H1 (cell line): ENCODE data around the gene RBM38. TPM values are rescaled to one million over a fixed set of nuclear protein-coding genes. Genes with fewer than 3 reads are reported as not detected.

Source experiments
- CTCF ChIA-PET: fragments of 300-600 bp; sonication (Branson Sonifier 250); formaldehyde crosslinking; loops from one replicate; lab custom pipeline; 2021; ENCODE audit not compliant: partially characterized antibody; lab: Charles Lee
- POLR2A ChIA-PET: fragments of 300-600 bp; sonication (Branson Sonifier 250); formaldehyde crosslinking; loops from one replicate; lab custom pipeline; 2021; ENCODE audit warnings: inconsistent platforms; ENCODE audit not compliant: partially characterized antibody; lab: Charles Lee
- DNase-seq, 2 experiments: peaks; one replicate each; pipeline versions ENCODE4 v3.0.0 to v3.0.0-alpha.2; 2010 to 2022; ENCODE audit warnings: low spot score in 2 of 2, low read depth in 1 of 2, mixed read lengths in 1 of 2
- FAIRE-seq: peaks from 2 replicates; lab custom pipeline; 2011; peaks lifted over from hg19 to GRCh38; lab: Jason Lieb, UNC
- H2AFZ ChIP-seq: 2 replicates; pipeline ENCODE4 v1.8.1; 2012; ENCODE audit warnings: low read length, inconsistent platforms
- H2AK5ac ChIP-seq: 2 replicates; pipeline ENCODE4 v1.6.1; 2013; ENCODE audit warnings: low read depth, low read length
- H2BK120ac ChIP-seq: replicated peaks from 2 replicates; pipeline ENCODE3; 2013; ENCODE audit warnings: low read depth, low read length, inconsistent platforms
- H2BK12ac ChIP-seq: 2 replicates; pipeline ENCODE4 v1.6.1; 2013; ENCODE audit warnings: low read depth, low read length
- H2BK15ac ChIP-seq: 2 replicates; pipeline ENCODE4 v1.6.1; 2013; ENCODE audit warnings: low read length
- H2BK20ac ChIP-seq: 2 replicates; pipeline ENCODE4 v1.6.1; 2013; ENCODE audit warnings: low read length
- H2BK5ac ChIP-seq: 2 replicates; pipeline ENCODE4 v1.6.1; 2013; ENCODE audit warnings: low read depth, low read length
- H3K14ac ChIP-seq: 2 replicates; pipeline ENCODE4 v1.6.1; 2013; ENCODE audit warnings: inconsistent platforms; ENCODE audit not compliant: insufficient read length
- H3K18ac ChIP-seq: 2 replicates; pipeline ENCODE4 v1.6.1; 2013; ENCODE audit warnings: low read length; ENCODE audit errors: extremely low read depth
- H3K23ac ChIP-seq: 2 replicates; pipeline ENCODE4 v1.6.1; 2013; ENCODE audit warnings: inconsistent platforms; ENCODE audit not compliant: insufficient read length
- H3K23me2 ChIP-seq: 2 replicates; pipeline ENCODE4 v1.6.1; 2013; ENCODE audit warnings: low read depth, low read length
- H3K27ac ChIP-seq: 2 replicates; pipeline ENCODE4 v1.6.1; 2011; ENCODE audit warnings: low read depth, low read length, inconsistent platforms
- H3K27me3 ChIP-seq, 4 experiments: replicated peaks in 1 of 4; 1 replicate in 1 of 4; 2 replicates in 3 of 4; pipeline versions ENCODE4 v1.6.1 to v1.8.1; 2011 to 2013; ENCODE audit warnings: low read length in 3 of 4, mild to moderate bottlenecking in 3 of 4, inconsistent platforms in 2 of 4, mixed read lengths in 2 of 4, moderate library complexity in 1 of 4; ENCODE audit not compliant: control insufficient read depth in 3 of 4, insufficient read depth in 3 of 4; ENCODE audit errors: extremely low read depth in 1 of 4
- H3K36me3 ChIP-seq, 4 experiments: 2 replicates each; pipeline versions ENCODE4 v1.6.1 to v1.8.1; 2011 to 2013; ENCODE audit warnings: mild to moderate bottlenecking in 4 of 4, low read length in 3 of 4, moderate library complexity in 2 of 4, control low read depth in 1 of 4, inconsistent platforms in 1 of 4; ENCODE audit not compliant: insufficient read depth in 4 of 4, control insufficient read depth in 2 of 4
- H3K4ac ChIP-seq: replicated peaks from 2 replicates; pipeline ENCODE3; 2013; ENCODE audit warnings: low read length, low read depth, mixed read lengths, inconsistent platforms; ENCODE audit not compliant: insufficient read length
- H3K4me1 ChIP-seq, 4 experiments: replicated peaks in 1 of 4; 1 replicate in 1 of 4; 2 replicates in 3 of 4; pipeline versions ENCODE4 v1.6.1 to v1.8.1; 2011 to 2013; ENCODE audit warnings: low read length in 3 of 4, inconsistent platforms in 2 of 4, mixed read lengths in 1 of 4; ENCODE audit not compliant: insufficient read depth in 4 of 4, control insufficient read depth in 3 of 4
- H3K4me2 ChIP-seq, 2 experiments: 2 replicates each; pipeline versions ENCODE4 v1.6.1 to v1.8.1; 2011 to 2013; ENCODE audit warnings: low read depth in 2 of 2, low read length in 2 of 2, control low read depth in 1 of 2, inconsistent platforms in 1 of 2, mild to moderate bottlenecking in 1 of 2; ENCODE audit not compliant: insufficient read depth in 1 of 2
- H3K4me3 ChIP-seq, 4 experiments: fragments of 200-600, 300-600 bp in 1 of 4; sonication (generic), shearing (Covaris generic), sonication (Bioruptor Twin) in 1 of 4; 2 replicates each; pipeline versions ENCODE4 v1.5.1 to v1.8.1; 2011 to 2016; ENCODE audit warnings: low read length in 4 of 4, low read depth in 3 of 4, control low read depth in 2 of 4, inconsistent platforms in 2 of 4, mild to moderate bottlenecking in 2 of 4, mixed read lengths in 1 of 4, moderate library complexity in 1 of 4; ENCODE audit not compliant: insufficient read depth in 2 of 4; ENCODE audit errors: extremely low read depth in 1 of 4
- H3K56ac ChIP-seq: replicated peaks from 2 replicates; pipeline ENCODE3; 2013; ENCODE audit warnings: low read depth, mild to moderate bottlenecking, mixed read lengths, low read length, inconsistent platforms; ENCODE audit not compliant: insufficient read length
- H3K79me1 ChIP-seq: 2 replicates; pipeline ENCODE4 v1.6.1; 2013; ENCODE audit warnings: low read depth, low read length, control low read depth
- H3K79me2 ChIP-seq, 2 experiments: 2 replicates each; pipeline versions ENCODE4 v1.6.1 to v1.8.1; 2012 to 2013; ENCODE audit warnings: low read length in 2 of 2, mild to moderate bottlenecking in 2 of 2, inconsistent platforms in 1 of 2; ENCODE audit not compliant: insufficient read depth in 2 of 2, control insufficient read depth in 1 of 2
- H3K9ac ChIP-seq, 4 experiments: replicated peaks in 1 of 4; 1 replicate in 1 of 4; 2 replicates in 3 of 4; pipeline versions ENCODE4 v1.6.1 to v1.8.1; 2011 to 2013; ENCODE audit warnings: low read depth in 3 of 4, low read length in 3 of 4, control low read depth in 2 of 4, mild to moderate bottlenecking in 2 of 4, moderate library complexity in 2 of 4, inconsistent platforms in 1 of 4; ENCODE audit errors: extremely low read depth in 1 of 4
- H3K9me3 ChIP-seq, 2 experiments: 2 replicates each; pipeline versions ENCODE4 v1.6.1 to v1.8.1; 2012 to 2013; ENCODE audit warnings: mild to moderate bottlenecking in 2 of 2, moderate library complexity in 2 of 2, control low read depth in 1 of 2, inconsistent platforms in 1 of 2, low read depth in 1 of 2, low read length in 1 of 2, mixed read lengths in 1 of 2; ENCODE audit not compliant: insufficient read depth in 2 of 2
- H4K20me1 ChIP-seq, 2 experiments: replicated peaks in 1 of 2; 2 replicates each; pipeline versions ENCODE3 to v1.8.1; 2011 to 2013; ENCODE audit warnings: inconsistent platforms in 2 of 2, low read length in 2 of 2, mild to moderate bottlenecking in 1 of 2; ENCODE audit not compliant: insufficient read depth in 2 of 2, control insufficient read depth in 1 of 2
- H4K5ac ChIP-seq: 2 replicates; pipeline ENCODE4 v1.6.1; 2013; ENCODE audit warnings: low read length, low read depth, mixed read lengths, inconsistent platforms; ENCODE audit not compliant: insufficient read length
- H4K8ac ChIP-seq: 2 replicates; pipeline ENCODE4 v1.8.0; 2013; ENCODE audit warnings: mild to moderate bottlenecking, moderate library complexity, low read length, inconsistent platforms; ENCODE audit not compliant: insufficient read depth; ENCODE audit errors: extremely low read depth
- H4K91ac ChIP-seq: replicated peaks from 2 replicates; pipeline ENCODE3; 2013; ENCODE audit warnings: low read length, mixed read lengths, inconsistent platforms; ENCODE audit not compliant: insufficient read length
- ASH2L ChIP-seq: fragments of 200-600, 300-600 bp; sonication (generic); IDR thresholded peaks from one replicate; pipeline ENCODE4 v1.7.1; 2017; ENCODE audit warnings: low read length
- CEBPB ChIP-seq: IDR thresholded peaks from 2 replicates; pipeline ENCODE4 v1.6.1; 2012; ENCODE audit warnings: low read depth, low read length
- SIRT6 ChIP-seq: IDR thresholded peaks from one replicate; pipeline ENCODE4 v1.7.1; 2012; ENCODE audit warnings: low read length, inconsistent platforms
- TAF1 ChIP-seq: IDR thresholded peaks from 2 replicates; pipeline ENCODE4 v1.6.1; 2011; ENCODE audit warnings: mild to moderate bottlenecking, low read depth, low read length
- YY1 ChIP-seq: IDR thresholded peaks from 2 replicates; pipeline ENCODE4 v1.6.1; 2011; ENCODE audit warnings: low read depth, mild to moderate bottlenecking, low read length
- WGBS, 2 experiments: shearing (Covaris generic) in 1 of 2; methylation state at CpG; one replicate each; pipeline versions ENCODE4 v1.1.6 to v1.1.7; 2013 to 2015; ENCODE audit warnings: low lambda C conversion rate in 2 of 2, mixed read lengths in 2 of 2, inconsistent platforms in 1 of 2, low coverage in 1 of 2, missing lambda C conversion rate in 1 of 2; ENCODE audit not compliant: insufficient replicate concordance in 2 of 2, insufficient coverage in 1 of 2, insufficient read length in 1 of 2; ENCODE audit errors: extremely low coverage in 1 of 2, missing lambda C conversion rate in 1 of 2; 5-methylcytosine and 5-hydroxymethylcytosine counted together
- polyA plus RNA-seq, 7 experiments: library from polyadenylated mRNA; depleted of rRNA in 3 of 7; stranded (reverse) in 5 of 7; unstranded in 2 of 7; fragments of >200 nt in 5 of 7; fragments of 200-250 nt in 2 of 7; gene quantifications; 1 replicate in 5 of 7; 2 replicates in 1 of 7; 4 replicates in 1 of 7; pipeline versions ENCODE4 v1.2.1 to v1.2.3, GENCODE V29; 2011 to 2013; ENCODE audit warnings: missing spikeins in 2 of 7, mixed read lengths in 2 of 7
- total RNA-seq: library from RNA; stranded (reverse); fragmentation: NEBNext Ultra II Directional; extraction: Animal tissue kit (Norgen Biotek cat#: 25700); gene quantifications from 2 replicates; pipeline ENCODE4 v1.2.1, GENCODE V29; 2021

RBM38 gene
- total and polyA plus RNA-seq, 2 of the 8 experiments (the other 6 are each of a cell fraction or from before 2014, with no cell fraction given): 57.7 to 109 TPM

DNA sequence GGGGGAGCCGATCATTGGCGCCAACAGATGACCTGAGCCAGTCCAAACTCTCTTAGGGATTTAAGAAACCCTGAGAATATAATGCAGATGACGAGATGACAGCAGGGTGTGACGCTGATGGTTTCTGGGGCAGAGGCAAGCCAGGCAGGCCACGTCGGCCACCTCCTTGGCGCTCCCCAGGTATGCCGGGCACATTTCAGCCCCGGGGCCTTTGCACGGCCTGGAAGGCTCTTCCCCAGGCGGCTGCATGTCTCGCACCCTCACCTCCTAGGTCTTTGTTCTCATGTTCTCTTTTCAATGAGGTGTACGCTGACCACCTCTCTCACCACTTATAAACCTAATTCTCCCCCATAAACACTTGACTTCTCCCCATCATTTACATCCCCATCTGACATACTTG, 64.9 kb downstream of the RBM38 start:
- H3K18ac ChIP-seq: no peak overlapping the region
- ChIA-PET CTCF (interaction anchor here (1.0 to 3.1 kb wide), 2 partner anchors 9 to 21 kb away, joined by 5 to 18 read pairs; no protein-coding TSS in a partner anchor), POLR2A (interaction anchor here (1.6 kb wide), 1 partner anchor 14 kb away, joined by 4 read pairs; no protein-coding TSS in a partner anchor)
- H2BK120ac ChIP-seq: no peak overlapping the region
- no peak overlapping the region for H3K56ac ChIP-seq
- DNase-seq (no peak), FAIRE-seq (no peak)
- no peaks in the 10 kb centered on the region for H3K23me2 ChIP-seq
- no peak overlapping the region for H2AK5ac ChIP-seq
- H3K4me3 ChIP-seq: no peak overlapping the region
- H3K4ac ChIP-seq: no peak overlapping the region
- H4K5ac ChIP-seq: no peak overlapping the region
- H3K4me2 ChIP-seq: no peak overlapping the region
- H2BK5ac ChIP-seq: no peak overlapping the region
- no peak overlapping the region for H3K9ac ChIP-seq
- H3K27me3 ChIP-seq: no peaks in the 10 kb centered on the region
- H4K20me1 ChIP-seq: no peaks in the 10 kb centered on the region
- no peaks in the 10 kb centered on the region for H3K79me1 ChIP-seq
- H3K14ac ChIP-seq: no peak overlapping the region
- no peak overlapping the region for H2BK12ac ChIP-seq
- no peak overlapping the region for H2BK15ac ChIP-seq
- H3K36me3 ChIP-seq: no peaks in the 10 kb centered on the region
- no peak overlapping the region for H2AFZ ChIP-seq
- H3K23ac ChIP-seq: no peak overlapping the region
- WGBS, 2 experiments: 97% methylated on average over 13 of the region's 13 CpGs; no CpG with 5 or more reads in 1 of the 2 experiments
- peaks cover 0 to 2% (median 0%) of the 10 kb centered on the region in 4 experiments; a peak in 1 of 7 replicates for H3K4me1 ChIP-seq
- no peaks in the 10 kb centered on the region; a peak in 1 of 4 replicates for H3K9me3 ChIP-seq
- H3K27ac ChIP-seq: no peak overlapping the region
- no peak overlapping the region for H4K91ac ChIP-seq
- H4K8ac ChIP-seq: no peak overlapping the region
- no peak overlapping the region for H2BK20ac ChIP-seq
- H3K79me2 ChIP-seq: no peaks in the 10 kb centered on the region
- no peak for TF ChIP-seq SIRT6
- TF ChIP-seq CEBPB: no peak
- no peak for TF ChIP-seq YY1
- no peak for TF ChIP-seq TAF1
- no peak for TF ChIP-seq ASH2L
